ENCODE results near the gene GRM1. TPM values are rescaled to one million over a fixed set of nuclear protein-coding genes. Genes with fewer than 3 reads are reported as not detected.
"Not testable (repeated sequence)": the region's sequence is repeated elsewhere in the genome, so short reads cannot be mapped to it uniquely, and the experiment has no call there.

Gene GRM1
- total RNA-seq, 2 experiments from 2014 or later: not detected

- H3K36me3 ChIP-seq (ENCODE audit: insufficient read depth, low read length): no peaks in the 10 kb centered on the region
- H3K4me1 ChIP-seq (ENCODE audit: insufficient read depth, low read length): no peaks in the 10 kb centered on the region
- no peak for TF ChIP-seq CTCF (IDR thresholded peaks at IDR 0.05)
- intact Hi-C loops (cut with DNase I, micrococcal nuclease): no loop called here
- no peak overlapping the region for H3K4me3 Mint-ChIP-seq
- ATAC-seq (ENCODE audit: poor library complexity): no peak
- no peak for DNase-seq
- no peak overlapping the region for H3K27ac ChIP-seq (ENCODE audit: low read depth in 1 of 2, low read length in 2 of 2)
- ChIA-PET CTCF (no interaction called here), POLR2A (interaction anchor here (0.7 kb wide), 1 partner anchor 821 kb away, joined by 3 read pairs; no protein-coding TSS in a partner anchor)
- peaks cover 2% of the 10 kb centered on the region for H3K9me3 Mint-ChIP-seq
- no peak overlapping the region for H3K4me3 ChIP-seq (ENCODE audit: low read length)
- no peaks in the 10 kb centered on the region for H3K36me3 Mint-ChIP-seq (ENCODE audit: low read depth)
- H3K9me3 ChIP-seq (ENCODE audit: control insufficient read depth in 1 of 2, insufficient read depth in 1 of 2, low read length in 2 of 2): no peaks in the 10 kb centered on the region
- H3K27ac Mint-ChIP-seq: no peak overlapping the region
- no peaks in the 10 kb centered on the region for H3K4me1 Mint-ChIP-seq (ENCODE audit: low read depth)
- H3K27me3 ChIP-seq (ENCODE audit: control insufficient read depth in 1 of 2, insufficient read depth in 2 of 2, low read length in 2 of 2): no peaks in the 10 kb centered on the region
- H3K27me3 Mint-ChIP-seq: no peaks in the 10 kb centered on the region
Observed at GRCh38 chr6:146269482-146269881, 240.6 kb downstream of the GRM1 start.

- intact Hi-C loops (cut with DNase I, micrococcal nuclease); H3K9me3 ChIP-seq (ENCODE audit: control insufficient read depth in 1 of 2, insufficient read depth in 1 of 2, low read length in 2 of 2); H3K27me3 ChIP-seq (ENCODE audit: control insufficient read depth in 1 of 2, insufficient read depth in 2 of 2, low read length in 2 of 2); DNase-seq; H3K36me3 Mint-ChIP-seq (ENCODE audit: low read depth); CTCF ChIA-PET; H3K27me3 Mint-ChIP-seq; H3K36me3 ChIP-seq (ENCODE audit: insufficient read depth, low read length); H3K4me3 Mint-ChIP-seq; H3K4me3 ChIP-seq (ENCODE audit: low read length); H3K27ac ChIP-seq (ENCODE audit: low read depth in 1 of 2, low read length in 2 of 2); ATAC-seq (ENCODE audit: poor library complexity); H3K4me1 Mint-ChIP-seq (ENCODE audit: low read depth); H3K4me1 ChIP-seq (ENCODE audit: insufficient read depth, low read length); H3K27ac Mint-ChIP-seq; H3K9me3 Mint-ChIP-seq: not testable (repeated sequence)
- POLR2A ChIA-PET: interaction anchor here (0.6 kb wide), 1 partner anchor 287 kb away, joined by 3 read pairs; no protein-coding TSS in a partner anchor
Observed at GRCh38 chr6:146271163-146271562, 242.3 kb downstream of the GRM1 start.

DNA sequence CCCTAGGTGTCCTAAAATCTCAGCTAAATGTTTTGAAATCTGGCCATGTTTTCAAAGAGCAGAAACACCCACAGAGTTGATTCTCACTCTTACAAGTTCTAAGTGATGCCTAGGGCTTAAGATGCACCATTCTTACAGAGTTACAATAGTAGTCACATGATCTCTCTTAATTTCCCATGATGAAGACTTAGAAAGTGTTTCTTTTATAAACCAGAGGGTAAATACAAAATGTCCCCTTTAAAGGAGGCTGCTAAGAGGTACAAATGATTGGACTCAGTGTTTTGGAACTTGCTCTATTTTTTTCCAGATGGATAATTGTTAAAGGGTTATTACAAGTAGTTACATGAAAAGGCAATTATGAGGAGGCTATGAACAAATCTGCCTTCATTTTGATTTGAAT is 244.6 kb downstream of the GRM1 start:
- H3K36me3 Mint-ChIP-seq (ENCODE audit: low read depth): no peaks in the 10 kb centered on the region
- CTCF ChIA-PET: no interaction called here

More for the DNA sequence above, 244.6 kb downstream of the GRM1 start:
- Histone ChIP-seq H3K9me3 (ENCODE audit: control insufficient read depth in 1 of 2, insufficient read depth in 1 of 2, low read length in 2 of 2) (no peaks in the 10 kb centered on the region), H3K4me3 (ENCODE audit: low read length) (no peak overlapping the region), H3K27ac (ENCODE audit: low read depth in 1 of 2, low read length in 2 of 2) (no peak overlapping the region), H3K36me3 (ENCODE audit: insufficient read depth, low read length) (no peaks in the 10 kb centered on the region), H3K4me1 (ENCODE audit: insufficient read depth, low read length) (no peaks in the 10 kb centered on the region), H3K27me3 (ENCODE audit: control insufficient read depth in 1 of 2, insufficient read depth in 2 of 2, low read length in 2 of 2) (no peaks in the 10 kb centered on the region)
- POLR2A ChIA-PET: no interaction called here
- H3K27ac Mint-ChIP-seq: no peak overlapping the region
- DNase-seq: no peak
- no peak for TF ChIP-seq CTCF (IDR thresholded peaks at IDR 0.05)
- intact Hi-C loops (cut with DNase I, micrococcal nuclease): no loop called here
- no peak for ATAC-seq (ENCODE audit: poor library complexity)
- H3K27me3 Mint-ChIP-seq: peaks cover 4% of the 10 kb centered on the region
- H3K4me3 Mint-ChIP-seq: no peak overlapping the region
- no peaks in the 10 kb centered on the region for H3K9me3 Mint-ChIP-seq
- no peaks in the 10 kb centered on the region for H3K4me1 Mint-ChIP-seq (ENCODE audit: low read depth)

Data from CD4-positive, alpha-beta T cell (primary cell).